K562 (cell line): ENCODE measurements around the gene SLC26A3. TPM values are rescaled to one million over a fixed set of nuclear protein-coding genes. Genes with fewer than 3 reads are reported as not detected.

ENCODE experiments used
- BACH1 ChIP-seq: fragments of 200-800 bp; sonication (Bioruptor generic); IDR thresholded peaks from 2 replicates; pipeline ENCODE4 v1.6.1; 2016; ENCODE audit warnings: missing genetic modification characterization, missing compliant biosample characterization
- CEBPZ ChIP-seq: fragments of 150-350 bp; IDR thresholded peaks from 2 replicates; pipeline ENCODE4 v1.6.1; 2014; ENCODE audit warnings: low read depth, mild to moderate bottlenecking, low read length, borderline replicate concordance
- MTF1 ChIP-seq: fragments of 250-450 bp; sonication (Bioruptor Pico); IDR thresholded peaks from 2 replicates; pipeline ENCODE4 v1.9.0; 2021; ENCODE audit warnings: moderate library complexity, mild to moderate bottlenecking, inconsistent platforms, borderline replicate concordance
- NFRKB ChIP-seq: fragments of 450-650 bp; IDR thresholded peaks from 2 replicates; pipeline ENCODE4 v1.6.1; 2016; ENCODE audit warnings: low read depth
- POU5F1 ChIP-seq: fragments of 150-350 bp; IDR thresholded peaks from 2 replicates; pipeline ENCODE4 v1.6.1; 2014; ENCODE audit warnings: borderline replicate concordance, low read length, low read depth, mild to moderate bottlenecking; ENCODE audit not compliant: partially characterized antibody
- SOX6 ChIP-seq: fragments of 450-650 bp; IDR thresholded peaks from 2 replicates; pipeline ENCODE4 v1.6.1; 2014; ENCODE audit warnings: mild to moderate bottlenecking
- STAT5A ChIP-seq: IDR thresholded peaks from 2 replicates; pipeline ENCODE4 v1.6.1; 2012; ENCODE audit warnings: low read length, inconsistent platforms, borderline replicate concordance
- SUPT5H ChIP-seq: fragments of 450-650 bp; IDR thresholded peaks from 2 replicates; pipeline ENCODE4 v1.6.1; 2016
- USF1 ChIP-seq: sonication (generic); formaldehyde crosslinking; IDR thresholded peaks from 2 replicates; pipeline ENCODE4 v1.9.0; 2022; ENCODE audit warnings: mild to moderate bottlenecking, missing genetic modification reagents
- ZNF316 ChIP-seq: fragments of 450-650 bp; IDR thresholded peaks from 2 replicates; pipeline ENCODE4 v1.6.1; 2016
- ZNF707 ChIP-seq: fragments of 250-450 bp; sonication (Bioruptor Pico); conservative IDR thresholded peaks from 2 replicates; pipeline ENCODE4 v1.8.0; 2022; ENCODE audit warnings: inconsistent platforms, mild to moderate bottlenecking, moderate library complexity
- polyA plus RNA-seq, 8 experiments: library from polyadenylated mRNA; depleted of rRNA in 4 of 8; stranded (reverse) in 5 of 8; unstranded in 3 of 8; fragments of >200 nt; fragmentation: Nextera tagmentation in 2 of 8; fragmentation: Illumina TruSeq in 1 of 8; extraction: Ambion mirVana in 2 of 8; extraction: Trizol in 1 of 8; gene quantifications; 2 replicates each; pipeline versions ENCODE4 v1.2.1 to v1.2.3, GENCODE V29; 2011 to 2014; ENCODE audit warnings: inconsistent platforms in 1 of 8, missing spikeins in 1 of 8
- total RNA-seq, 7 experiments: library from RNA; depleted of rRNA in 6 of 7; stranded (reverse); fragments of >200 nt in 6 of 7; fragmentation: Illumina TruSeq in 2 of 7; extraction: Trizol in 2 of 7; gene quantifications; 2 replicates each; pipeline versions ENCODE4 v1.2.1 to v1.2.3, GENCODE V29; 2011 to 2021; ENCODE audit warnings: low replicate concordance in 1 of 7
- TF ChIP-seq, protein P1 (sequence below): sonication (generic); formaldehyde crosslinking; IDR thresholded peaks from 2 replicates; pipeline ENCODE4 v1.4.0; 2020; ENCODE audit warnings: mild to moderate bottlenecking, missing genetic modification reagents
- TF ChIP-seq, protein P2 (sequence below), 2 experiments: fragments of 450-650 bp in 1 of 2; IDR thresholded peaks; 2 replicates each; pipeline ENCODE4 v1.6.1; 2011 to 2017; ENCODE audit warnings: low read depth in 2 of 2, antibody characterized with exemption in 1 of 2, borderline replicate concordance in 1 of 2, low read length in 1 of 2, mild to moderate bottlenecking in 1 of 2, mixed read lengths in 1 of 2; ENCODE audit not compliant: control insufficient read depth in 1 of 2

Gene SLC26A3
- total and polyA plus RNA-seq, 9 of the 15 experiments (the other 6 are each of a cell fraction or from before 2014, with no cell fraction given), result 0.86 TPM; not detected in 8

DNA sequence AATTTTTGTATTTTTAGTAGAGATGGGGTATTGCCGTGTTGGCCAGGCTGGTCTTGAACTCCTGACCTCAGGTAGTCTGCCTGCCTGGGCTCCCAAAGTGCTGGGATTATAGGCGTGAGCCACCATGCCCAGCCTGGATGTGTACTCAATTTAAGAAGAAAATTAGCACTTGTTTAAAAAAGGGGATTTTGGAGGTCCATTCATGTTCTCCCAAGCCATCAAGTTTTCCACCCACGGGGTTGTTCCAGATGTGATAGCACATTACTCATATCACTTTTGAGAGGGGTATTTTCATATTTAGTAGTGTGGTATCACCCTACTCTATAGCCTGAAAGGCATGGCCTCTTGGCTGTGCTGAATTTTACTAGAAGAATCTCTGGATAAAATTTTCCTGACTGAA is 10.5 kb upstream of the SLC26A3 start (continued):
- TF ChIP-seq STAT5A (no peak), MTF1 (CRISPR knock-in tag) (no peak), POU5F1 (no peak), SUPT5H (no peak), USF1 (CRISPR knock-in tag) (no peak), NFRKB (no peak), SOX6 (no peak), BACH1 (no peak), ZNF316 (no peak), CEBPZ (no peak), ZNF707 (CRISPR knock-in tag) (no peak)
- TF ChIP-seq, protein P1, sequence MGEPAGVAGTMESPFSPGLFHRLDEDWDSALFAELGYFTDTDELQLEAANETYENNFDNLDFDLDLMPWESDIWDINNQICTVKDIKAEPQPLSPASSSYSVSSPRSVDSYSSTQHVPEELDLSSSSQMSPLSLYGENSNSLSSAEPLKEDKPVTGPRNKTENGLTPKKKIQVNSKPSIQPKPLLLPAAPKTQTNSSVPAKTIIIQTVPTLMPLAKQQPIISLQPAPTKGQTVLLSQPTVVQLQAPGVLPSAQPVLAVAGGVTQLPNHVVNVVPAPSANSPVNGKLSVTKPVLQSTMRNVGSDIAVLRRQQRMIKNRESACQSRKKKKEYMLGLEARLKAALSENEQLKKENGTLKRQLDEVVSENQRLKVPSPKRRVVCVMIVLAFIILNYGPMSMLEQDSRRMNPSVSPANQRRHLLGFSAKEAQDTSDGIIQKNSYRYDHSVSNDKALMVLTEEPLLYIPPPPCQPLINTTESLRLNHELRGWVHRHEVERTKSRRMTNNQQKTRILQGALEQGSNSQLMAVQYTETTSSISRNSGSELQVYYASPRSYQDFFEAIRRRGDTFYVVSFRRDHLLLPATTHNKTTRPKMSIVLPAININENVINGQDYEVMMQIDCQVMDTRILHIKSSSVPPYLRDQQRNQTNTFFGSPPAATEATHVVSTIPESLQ (CRISPR knock-in tag), result no peak
- TF ChIP-seq, protein P2, sequence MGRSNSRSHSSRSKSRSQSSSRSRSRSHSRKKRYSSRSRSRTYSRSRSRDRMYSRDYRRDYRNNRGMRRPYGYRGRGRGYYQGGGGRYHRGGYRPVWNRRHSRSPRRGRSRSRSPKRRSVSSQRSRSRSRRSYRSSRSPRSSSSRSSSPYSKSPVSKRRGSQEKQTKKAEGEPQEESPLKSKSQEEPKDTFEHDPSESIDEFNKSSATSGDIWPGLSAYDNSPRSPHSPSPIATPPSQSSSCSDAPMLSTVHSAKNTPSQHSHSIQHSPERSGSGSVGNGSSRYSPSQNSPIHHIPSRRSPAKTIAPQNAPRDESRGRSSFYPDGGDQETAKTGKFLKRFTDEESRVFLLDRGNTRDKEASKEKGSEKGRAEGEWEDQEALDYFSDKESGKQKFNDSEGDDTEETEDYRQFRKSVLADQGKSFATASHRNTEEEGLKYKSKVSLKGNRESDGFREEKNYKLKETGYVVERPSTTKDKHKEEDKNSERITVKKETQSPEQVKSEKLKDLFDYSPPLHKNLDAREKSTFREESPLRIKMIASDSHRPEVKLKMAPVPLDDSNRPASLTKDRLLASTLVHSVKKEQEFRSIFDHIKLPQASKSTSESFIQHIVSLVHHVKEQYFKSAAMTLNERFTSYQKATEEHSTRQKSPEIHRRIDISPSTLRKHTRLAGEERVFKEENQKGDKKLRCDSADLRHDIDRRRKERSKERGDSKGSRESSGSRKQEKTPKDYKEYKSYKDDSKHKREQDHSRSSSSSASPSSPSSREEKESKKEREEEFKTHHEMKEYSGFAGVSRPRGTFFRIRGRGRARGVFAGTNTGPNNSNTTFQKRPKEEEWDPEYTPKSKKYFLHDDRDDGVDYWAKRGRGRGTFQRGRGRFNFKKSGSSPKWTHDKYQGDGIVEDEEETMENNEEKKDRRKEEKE (IDR thresholded peaks at IDR 0.05; ENCODE audit: borderline replicate concordance in 1 of 2, control insufficient read depth in 1 of 2, low read depth in 2 of 2, low read length in 1 of 2), result no peak
